ENCODE results near the gene HBS1L.
A peak's percentile ranks its signal among the peaks of the same experiment; 100 is the strongest.

Gene HBS1L
- 90.0 to 102 reads per million in 2 donors for total RNA-seq

DNA sequence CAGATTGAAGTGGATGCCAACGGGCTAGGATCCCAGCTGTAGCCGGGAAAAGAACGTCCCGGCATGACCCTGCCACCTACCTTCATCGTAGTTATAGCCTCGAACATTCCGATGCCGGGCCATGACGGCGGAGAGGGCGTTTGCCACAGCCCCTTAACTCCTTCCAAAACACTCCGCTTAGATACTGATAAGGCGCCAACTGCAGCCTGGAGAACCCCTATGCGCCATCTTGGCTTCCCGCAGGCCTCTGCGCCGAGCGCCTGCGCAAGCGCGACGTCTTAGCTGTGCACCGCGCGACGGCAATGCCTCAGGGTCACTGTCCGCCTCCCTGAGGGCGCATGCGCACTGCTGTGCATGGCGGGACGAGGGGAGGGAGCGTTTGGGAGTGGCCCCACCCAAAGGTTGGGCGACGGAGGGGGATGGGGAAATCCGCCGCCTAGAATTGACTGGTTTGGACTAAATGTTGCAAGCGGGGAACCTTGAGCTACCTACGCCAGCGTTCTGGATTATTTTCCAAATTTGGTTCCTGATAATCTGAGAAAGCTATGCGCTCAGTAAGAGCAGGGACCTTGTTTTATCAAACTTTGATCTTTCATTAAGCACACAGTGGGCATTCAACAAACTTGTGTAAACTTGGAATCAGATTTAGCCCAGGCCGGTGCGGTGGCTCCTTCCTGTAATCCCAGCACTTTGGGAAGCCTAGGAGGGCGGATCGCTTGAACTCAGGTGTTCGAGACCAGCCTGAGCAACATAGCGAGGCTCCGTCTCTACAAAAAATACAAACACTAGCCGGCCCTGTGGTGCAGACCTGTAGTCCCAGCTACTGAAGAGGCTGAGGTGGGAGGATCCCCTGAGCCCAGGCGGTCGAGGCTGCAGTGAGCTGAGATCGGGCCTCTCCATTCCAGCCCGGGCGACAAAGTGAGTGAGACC, at the start of gene HBS1L:
HBS1L (minus strand) TSS at position 254 of the 930 bp plus-strand sequence; CDS start at position 123, 131 bp downstream.
- peak; percentile 93 for DNase-seq

DNA sequence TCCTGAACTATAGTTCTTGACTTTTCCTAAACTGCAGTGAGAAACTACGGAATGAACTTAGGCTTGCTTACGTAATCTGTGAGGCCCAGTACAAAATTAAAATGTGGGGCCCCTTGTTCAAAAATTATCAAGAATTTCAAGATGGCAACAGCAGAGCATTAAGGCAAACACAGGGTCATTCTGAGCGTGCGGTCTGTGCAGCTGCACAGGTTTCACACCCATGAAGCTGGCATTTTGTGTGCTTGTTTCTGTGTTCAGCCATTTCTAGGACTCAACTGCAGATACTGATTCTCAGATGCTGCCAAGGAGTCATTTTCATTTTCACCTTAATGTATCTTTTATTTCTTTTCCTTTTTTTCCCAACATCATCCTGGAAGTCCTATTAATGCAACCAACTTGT, 49.6 kb upstream of the HBS1L start:
- no peak for DNase-seq

DNA sequence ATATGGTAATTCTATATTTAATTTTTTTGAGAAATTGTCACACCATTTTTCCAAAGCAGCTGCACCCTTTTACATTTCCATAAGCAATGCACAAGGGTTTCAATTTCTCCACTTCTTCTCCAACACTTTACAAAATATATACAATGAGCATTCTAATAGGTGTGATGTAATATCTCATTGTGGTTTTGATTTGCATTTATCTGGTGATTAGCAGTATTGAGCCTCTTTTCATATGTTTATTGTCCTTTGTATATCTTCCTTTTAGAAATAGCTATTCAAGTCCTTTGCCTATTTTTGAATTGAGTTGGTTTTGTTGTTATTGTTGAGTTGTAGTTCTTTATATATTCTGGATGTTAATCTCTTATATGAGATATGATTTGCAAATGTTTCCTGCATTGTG, 47.6 kb upstream of the HBS1L start:
- DNase-seq: no peak

DNA sequence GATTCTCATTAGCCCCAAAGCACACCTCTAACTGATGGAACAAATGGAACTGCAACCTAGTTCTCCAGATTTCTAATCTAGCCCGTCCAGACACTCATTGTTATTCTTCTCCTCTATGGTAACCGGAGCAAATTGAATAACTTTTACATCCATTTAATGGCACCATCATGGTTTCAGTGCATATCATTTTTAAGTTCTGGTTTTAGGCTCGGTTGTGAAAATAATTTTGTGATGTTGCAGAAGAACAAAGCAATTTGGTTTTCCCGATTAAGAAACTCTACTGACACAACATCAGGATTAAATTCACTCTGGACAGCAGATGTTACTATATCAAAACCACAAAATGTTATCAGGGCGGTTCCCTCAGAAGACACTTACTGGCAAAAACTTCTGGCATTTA, 42.5 kb upstream of the HBS1L start:
- DNase-seq: no peak

DNA sequence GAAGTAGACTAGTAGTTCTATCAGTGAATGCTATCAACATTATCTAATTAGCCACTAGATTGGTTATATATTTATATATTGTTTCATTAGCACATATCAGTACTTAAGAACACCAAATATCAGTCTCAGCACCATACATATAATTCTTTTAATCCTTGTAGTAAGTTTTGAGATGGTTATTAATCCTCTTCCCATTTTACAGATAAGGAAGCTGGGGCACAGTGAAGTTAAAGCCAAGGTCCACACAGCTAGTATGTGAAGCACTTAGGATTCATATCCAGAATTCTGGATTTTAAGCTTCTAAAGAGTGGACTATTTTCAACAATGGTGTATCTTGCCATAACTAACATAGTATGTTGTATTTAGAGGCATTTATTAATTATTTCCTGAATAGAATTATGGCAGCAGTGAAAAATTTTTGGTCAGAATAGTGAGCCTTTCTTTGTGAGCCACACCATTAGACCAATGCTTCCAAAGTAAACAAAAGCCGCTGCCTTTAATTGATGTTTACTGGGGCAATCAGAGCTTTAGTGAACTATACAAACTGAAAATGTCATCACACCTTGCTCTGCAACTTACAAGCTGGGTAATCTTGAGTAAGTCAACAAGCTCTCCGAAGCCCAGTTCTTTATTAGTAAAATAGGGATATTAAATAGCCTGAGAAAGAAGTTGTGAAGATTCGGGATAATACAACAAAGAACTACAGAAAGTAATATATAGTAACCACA, 41.9 kb upstream of the HBS1L start:
- DNase-seq: no peak

- no peak for DNase-seq
Observed at GRCh38 chr6:135095716-135096115, 41.1 kb upstream of the HBS1L start.

GRCh38 chr6:135094403-135094821, 39.8 kb upstream of the HBS1L start:
- DNase-seq: no peak

DNA sequence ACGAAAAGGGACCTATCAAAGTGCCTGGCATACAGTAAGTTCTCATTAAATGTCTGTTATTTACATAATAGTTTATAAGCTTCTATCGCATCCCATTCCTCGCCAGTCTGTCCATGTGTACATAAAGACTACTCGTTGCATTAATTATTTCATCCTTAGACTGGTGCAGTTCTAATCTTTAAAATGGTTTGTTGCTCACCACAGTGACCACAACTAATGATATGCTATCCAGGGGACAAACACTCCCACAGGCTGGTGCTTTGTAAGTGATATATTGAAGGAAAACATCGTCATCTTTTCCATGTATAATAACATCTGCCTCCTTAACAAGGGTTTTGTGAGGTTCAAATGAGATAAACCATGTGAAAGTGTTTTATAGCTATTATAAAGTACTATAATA, 39.0 kb upstream of the HBS1L start:
- no peak for DNase-seq

- DNase-seq: no peak
Observed at GRCh38 chr6:135092724-135093123, 38.1 kb upstream of the HBS1L start.

DNA sequence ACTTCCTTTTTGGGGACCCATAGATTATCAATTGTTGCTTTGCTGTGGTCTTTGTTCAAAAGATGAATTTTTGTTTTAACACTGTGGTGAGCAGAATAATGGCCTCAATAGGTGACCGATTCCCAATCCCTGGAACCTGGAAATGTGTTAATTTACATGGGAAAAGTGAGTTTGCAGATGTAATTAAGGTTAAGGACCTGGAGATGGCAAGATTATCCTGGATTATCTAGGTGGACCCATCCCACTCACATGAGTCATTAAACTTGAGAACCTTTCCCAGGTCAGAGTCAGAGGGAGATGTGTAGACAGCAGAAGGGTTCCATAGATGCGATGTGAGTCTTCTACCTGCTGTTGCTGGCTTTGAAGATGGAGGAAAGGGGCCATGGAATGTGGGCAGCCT, 36.2 kb upstream of the HBS1L start:
- no peak for DNase-seq

GRCh38 chr6:135089901-135090300, 35.3 kb upstream of the HBS1L start:
- no peak for DNase-seq

DNA sequence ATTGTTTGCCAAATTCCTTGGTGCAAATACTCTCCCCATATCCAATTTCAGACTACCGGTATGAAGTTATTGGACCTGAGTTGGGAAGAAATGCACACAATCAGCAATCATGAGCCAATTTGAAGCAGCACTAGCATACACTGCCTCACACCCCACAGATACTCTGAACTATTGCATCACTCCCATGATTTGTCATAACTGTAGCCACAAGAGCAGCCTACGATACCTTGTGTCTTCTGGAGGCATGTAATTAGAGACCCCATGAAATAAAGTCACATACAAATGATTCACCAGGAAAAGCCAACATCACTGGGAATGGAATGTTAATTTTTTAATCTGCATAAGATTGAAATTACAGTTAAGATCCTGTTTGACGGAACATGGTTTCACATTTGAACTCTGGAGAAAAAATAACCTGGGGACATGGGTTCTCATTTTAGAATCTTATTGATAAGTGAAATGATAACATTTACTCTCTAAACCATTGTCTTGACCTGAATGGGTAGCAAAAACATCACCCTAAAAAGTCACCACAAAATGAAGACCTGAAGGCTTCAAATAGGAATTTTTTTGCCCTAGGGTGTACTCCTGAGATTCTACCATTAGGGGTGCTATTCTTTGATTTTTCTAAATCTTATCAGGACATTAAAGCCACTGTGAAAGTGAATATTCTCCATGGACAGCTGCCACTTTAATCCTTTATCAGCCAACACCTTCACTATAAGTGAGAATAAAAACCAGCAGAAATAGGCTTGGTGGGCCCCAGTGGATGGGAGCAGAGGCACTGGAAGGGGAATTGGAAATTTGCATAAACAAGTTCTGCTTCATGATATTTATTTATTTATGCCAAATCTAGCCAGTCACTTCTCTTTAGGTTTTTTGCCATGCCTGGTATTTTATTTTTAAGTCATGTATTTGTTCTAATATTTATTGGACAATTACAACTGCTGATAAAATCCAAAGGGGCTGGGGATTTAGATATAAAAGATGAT, 34.5 kb upstream of the HBS1L start:
- no peak for DNase-seq

- no peak for DNase-seq
Observed at GRCh38 chr6:135088281-135088680, 33.7 kb upstream of the HBS1L start.

DNA sequence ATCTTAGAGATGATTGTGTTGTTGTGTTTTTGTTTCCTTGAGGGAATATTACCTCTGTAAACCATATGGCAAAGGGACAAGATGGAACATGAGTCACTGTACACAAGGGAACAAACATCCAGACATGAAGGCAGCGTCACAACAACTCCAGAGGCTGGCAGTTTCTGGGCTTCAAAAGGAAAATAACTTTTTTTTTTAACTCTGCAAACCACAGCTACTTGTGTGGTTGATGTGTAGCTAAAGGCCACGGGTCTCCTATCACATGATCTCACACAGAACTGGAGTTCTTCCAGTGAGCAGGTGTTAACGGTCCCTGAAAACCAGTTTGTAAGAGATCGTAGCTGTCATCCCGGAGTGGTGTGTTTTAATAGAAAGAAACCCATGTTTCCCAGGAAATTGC, 33.2 kb upstream of the HBS1L start:
- DNase-seq: peak; percentile 26

GRCh38 chr6:135087403-135087802, 32.8 kb upstream of the HBS1L start:
- no peak for DNase-seq

GRCh38 chr6:135086414-135086764, 31.8 kb upstream of the HBS1L start:
- DNase-seq: no peak

DNA sequence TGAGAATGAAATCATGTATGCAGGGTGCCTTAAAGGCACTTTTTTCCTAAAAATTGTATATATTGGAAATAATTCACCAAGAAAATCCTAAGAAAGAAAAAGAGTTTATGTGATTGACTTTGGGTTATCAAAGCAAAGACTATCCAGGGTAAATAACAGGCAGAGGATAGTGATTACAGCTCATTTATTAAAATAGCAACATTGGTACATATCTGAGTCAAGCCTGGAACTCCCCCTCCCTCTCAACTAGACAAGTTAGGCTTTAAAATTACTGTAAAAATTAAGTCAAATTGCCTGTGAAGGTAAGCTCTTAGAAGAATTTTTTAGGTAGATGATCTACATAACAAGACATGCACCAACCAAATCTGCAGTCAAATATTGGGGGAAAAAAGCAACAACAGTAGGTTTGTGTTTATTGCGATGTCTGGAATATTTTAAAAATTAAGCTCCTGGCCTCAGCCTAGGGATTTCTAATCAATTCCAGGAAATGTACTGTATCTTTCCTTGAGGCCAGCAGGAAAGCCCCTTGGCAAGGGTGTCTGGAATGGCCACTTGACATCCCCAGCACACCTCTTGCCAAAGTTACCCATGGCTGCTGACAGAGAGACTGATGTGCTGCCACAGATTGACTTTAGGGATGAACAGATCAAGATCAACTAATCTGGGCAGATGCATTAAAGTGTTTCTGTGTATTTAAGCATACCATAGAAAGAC, 31.2 kb upstream of the HBS1L start:
- no peak for DNase-seq

DNA sequence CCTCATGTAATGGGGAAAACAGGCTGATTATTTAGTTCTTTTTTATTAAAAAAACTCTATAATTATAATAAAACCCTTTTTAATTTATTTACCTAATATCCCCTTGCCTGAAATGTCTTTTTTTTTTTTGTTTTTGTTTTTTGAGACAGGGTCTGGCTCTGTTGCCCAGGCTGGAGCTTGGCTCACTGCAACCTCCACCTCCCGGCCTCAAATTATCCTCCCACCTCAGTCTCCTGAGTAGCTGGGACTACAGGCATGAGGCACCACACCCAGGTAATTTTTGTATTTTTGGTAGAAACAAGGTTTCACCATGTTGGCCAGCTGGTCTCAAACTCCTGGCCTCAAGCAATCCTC, 30.3 kb upstream of the HBS1L start:
- DNase-seq: no peak

- DNase-seq: no peak
Observed at GRCh38 chr6:135084001-135084915, 29.6 kb upstream of the HBS1L start.

GRCh38 chr6:135081966-135082365, 27.3 kb upstream of the HBS1L start:
- DNase-seq: no peak

- no peak for DNase-seq
Observed at GRCh38 chr6:135075018-135075417, 20.4 kb upstream of the HBS1L start.

Measured in T-helper 9 cell (primary cell).